MG63 (cell line): Measurements from ENCODE around the gene SCARB1. TPM values are rescaled to one million over a fixed set of nuclear protein-coding genes. Genes with fewer than 3 reads are reported as not detected.
A peak's percentile ranks its signal among the peaks of the same experiment; 100 is the strongest.

Experiments used
- DNase-seq: peaks from one replicate; pipeline ENCODE4 v3.0.0-alpha.2; 2020
- H3K27me3 ChIP-seq: fragments of 250-450 bp; sonication (Bioruptor Pico); 2 replicates; pipeline ENCODE4 v1.5.1; 2020; ENCODE audit warnings: mild to moderate bottlenecking, moderate library complexity
- H3K36me3 ChIP-seq: fragments of 250-450 bp; sonication (Bioruptor Pico); 2 replicates; pipeline ENCODE4 v1.5.1; 2020; ENCODE audit warnings: mild to moderate bottlenecking, moderate library complexity
- H3K4me3 ChIP-seq: fragments of 250-450 bp; sonication (Bioruptor Pico); 2 replicates; pipeline ENCODE4 v1.5.1; 2020; ENCODE audit warnings: mild to moderate bottlenecking, moderate library complexity
- H3K9me3 ChIP-seq: fragments of 250-450 bp; sonication (Bioruptor Pico); 2 replicates; pipeline ENCODE4 v1.5.1; 2020; ENCODE audit warnings: mild to moderate bottlenecking, moderate library complexity
- total RNA-seq: library from RNA; depleted of rRNA; stranded (reverse); fragments of >200 nt; shearing (Covaris generic); gene quantifications from 2 replicates; pipeline ENCODE4 v1.2.3, GENCODE V29; 2014; ENCODE audit warnings: low replicate concordance

SCARB1 gene
- total RNA-seq, 1 experiment from 2014 or later, result 35.4 TPM

- no peaks in the 10 kb centered on the region for H3K27me3 ChIP-seq
- DNase-seq, result no peak
- H3K9me3 ChIP-seq, result no peaks in the 10 kb centered on the region
- no peak overlapping the region for H3K4me3 ChIP-seq
- no peaks in the 10 kb centered on the region for H3K36me3 ChIP-seq
These were observed 6.9 kb upstream of the SCARB1 start for GRCh38 chr12:124870515-124870914.

GRCh38 chr12:124869059-124869665, 5.5 kb upstream of the SCARB1 start:
- no peak for DNase-seq
- no peaks in the 10 kb centered on the region for H3K9me3 ChIP-seq
- H3K27me3 ChIP-seq, result no peaks in the 10 kb centered on the region
- H3K4me3 ChIP-seq, result no peak overlapping the region
- H3K36me3 ChIP-seq, result no peaks in the 10 kb centered on the region

- Histone ChIP-seq H3K4me3 (no peak overlapping the region), H3K27me3 (no peaks in the 10 kb centered on the region), H3K36me3 (no peaks in the 10 kb centered on the region), H3K9me3 (no peaks in the 10 kb centered on the region)
- DNase-seq, result no peak
These were observed 4.8 kb upstream of the SCARB1 start for GRCh38 chr12:124868252-124869058.

GRCh38 chr12:124867401-124867930, 3.8 kb upstream of the SCARB1 start:
- Histone ChIP-seq H3K9me3 (no peaks in the 10 kb centered on the region), H3K27me3 (no peaks in the 10 kb centered on the region), H3K4me3 (no peak overlapping the region), H3K36me3 (no peaks in the 10 kb centered on the region)
- no peak for DNase-seq

GRCh38 chr12:124866883-124867400, 3.3 kb upstream of the SCARB1 start:
- no peak for DNase-seq
- Histone ChIP-seq H3K27me3 (no peaks in the 10 kb centered on the region), H3K9me3 (no peaks in the 10 kb centered on the region), H3K4me3 (no peak overlapping the region), H3K36me3 (no peaks in the 10 kb centered on the region)

GRCh38 chr12:124866195-124866882, 2.7 kb upstream of the SCARB1 start:
- Histone ChIP-seq H3K27me3 (no peaks in the 10 kb centered on the region), H3K4me3 (no peak overlapping the region), H3K36me3 (no peaks in the 10 kb centered on the region), H3K9me3 (no peaks in the 10 kb centered on the region)
- no peak for DNase-seq

- H3K36me3 ChIP-seq, result no peaks in the 10 kb centered on the region
- no peaks in the 10 kb centered on the region for H3K27me3 ChIP-seq
- H3K9me3 ChIP-seq, result no peaks in the 10 kb centered on the region
- no peak overlapping the region for H3K4me3 ChIP-seq
- no peak for DNase-seq
These were observed 2.1 kb upstream of the SCARB1 start for GRCh38 chr12:124865728-124866127.

- H3K27me3 ChIP-seq, result no peaks in the 10 kb centered on the region
- no peaks in the 10 kb centered on the region for H3K9me3 ChIP-seq
- peaks cover 4% of the 10 kb centered on the region; the same call in 1 of the 2 replicates for H3K36me3 ChIP-seq
- peak overlapping the region; percentile 77 for H3K4me3 ChIP-seq
- no peak for DNase-seq
These were observed 675 bp upstream of the SCARB1 start for GRCh38 chr12:124864326-124864752.

GRCh38 chr12:124862768-124863415, 772 bp downstream of the SCARB1 start:
- Histone ChIP-seq H3K27me3 (no peaks in the 10 kb centered on the region), H3K4me3 (peak overlapping the region; percentile 77), H3K9me3 (no peaks in the 10 kb centered on the region), H3K36me3 (peaks cover 4% of the 10 kb centered on the region; the same call in 1 of the 2 replicates)
- peak; percentile 36 for DNase-seq

- peak overlapping the region; percentile 77 for H3K4me3 ChIP-seq
- peaks cover 4% of the 10 kb centered on the region; the same call in 1 of the 2 replicates for H3K36me3 ChIP-seq
- no peak for DNase-seq
These were observed 1.6 kb downstream of the SCARB1 start for GRCh38 chr12:124861898-124862676.

GRCh38 chr12:124861492-124861891, 2.2 kb downstream of the SCARB1 start:
- DNase-seq, result peak; percentile 41
- no peaks in the 10 kb centered on the region for H3K9me3 ChIP-seq
- peaks cover 4% of the 10 kb centered on the region; the same call in 1 of the 2 replicates for H3K36me3 ChIP-seq
- H3K27me3 ChIP-seq, result no peaks in the 10 kb centered on the region
- H3K4me3 ChIP-seq, result no peak overlapping the region

More at GRCh38 chr12:124861898-124862676, 1.6 kb downstream of the SCARB1 start:
- Histone ChIP-seq H3K9me3 (no peaks in the 10 kb centered on the region), H3K27me3 (no peaks in the 10 kb centered on the region)

- DNase-seq, result no peak
- H3K4me3 ChIP-seq, result no peak overlapping the region
- peaks cover 4% of the 10 kb centered on the region; the same call in 1 of the 2 replicates for H3K36me3 ChIP-seq
- no peaks in the 10 kb centered on the region for H3K9me3 ChIP-seq
- H3K27me3 ChIP-seq, result no peaks in the 10 kb centered on the region
These were observed 5.7 kb downstream of the SCARB1 start for GRCh38 chr12:124857921-124858461.

- Histone ChIP-seq H3K9me3 (no peaks in the 10 kb centered on the region), H3K4me3 (no peak overlapping the region), H3K36me3 (peaks cover 4% of the 10 kb centered on the region; the same call in 1 of the 2 replicates), H3K27me3 (no peaks in the 10 kb centered on the region)
- no peak for DNase-seq
These were observed 6.9 kb downstream of the SCARB1 start for GRCh38 chr12:124856842-124857178.

GRCh38 chr12:124856132-124856841, 7.4 kb downstream of the SCARB1 start:
- H3K36me3 ChIP-seq, result peaks cover 4% of the 10 kb centered on the region; the same call in 1 of the 2 replicates
- no peaks in the 10 kb centered on the region for H3K27me3 ChIP-seq
- H3K4me3 ChIP-seq, result no peak overlapping the region
- H3K9me3 ChIP-seq, result no peaks in the 10 kb centered on the region
- DNase-seq, result no peak
